PC-3 (cell line): Measurements from ENCODE around the gene PTPRN2.

Experiments
- EZH2 ChIP-seq: fragments of 300-600 bp; sonication (generic); IDR thresholded peaks from one replicate; pipeline ENCODE4 v1.6.1; 2017; ENCODE audit warnings: antibody characterized with exemption, mild to moderate bottlenecking, low read length; ENCODE audit not compliant: unreplicated experiment
- EZH2phosphoT487 ChIP-seq: fragments of 300-600 bp; sonication (generic); IDR thresholded peaks from 2 replicates; pipeline ENCODE4 v1.6.1; 2018; ENCODE audit warnings: mild to moderate bottlenecking, antibody characterized with exemption, low read length, borderline replicate concordance
- TF ChIP-seq, protein P1 (sequence below): fragments of 300-600 bp; sonication (generic); conservative IDR thresholded peaks from 2 replicates; pipeline ENCODE4 v1.5.1; 2017; ENCODE audit warnings: antibody characterized with exemption, low read depth, mild to moderate bottlenecking, low read length

- TF ChIP-seq, protein P1, sequence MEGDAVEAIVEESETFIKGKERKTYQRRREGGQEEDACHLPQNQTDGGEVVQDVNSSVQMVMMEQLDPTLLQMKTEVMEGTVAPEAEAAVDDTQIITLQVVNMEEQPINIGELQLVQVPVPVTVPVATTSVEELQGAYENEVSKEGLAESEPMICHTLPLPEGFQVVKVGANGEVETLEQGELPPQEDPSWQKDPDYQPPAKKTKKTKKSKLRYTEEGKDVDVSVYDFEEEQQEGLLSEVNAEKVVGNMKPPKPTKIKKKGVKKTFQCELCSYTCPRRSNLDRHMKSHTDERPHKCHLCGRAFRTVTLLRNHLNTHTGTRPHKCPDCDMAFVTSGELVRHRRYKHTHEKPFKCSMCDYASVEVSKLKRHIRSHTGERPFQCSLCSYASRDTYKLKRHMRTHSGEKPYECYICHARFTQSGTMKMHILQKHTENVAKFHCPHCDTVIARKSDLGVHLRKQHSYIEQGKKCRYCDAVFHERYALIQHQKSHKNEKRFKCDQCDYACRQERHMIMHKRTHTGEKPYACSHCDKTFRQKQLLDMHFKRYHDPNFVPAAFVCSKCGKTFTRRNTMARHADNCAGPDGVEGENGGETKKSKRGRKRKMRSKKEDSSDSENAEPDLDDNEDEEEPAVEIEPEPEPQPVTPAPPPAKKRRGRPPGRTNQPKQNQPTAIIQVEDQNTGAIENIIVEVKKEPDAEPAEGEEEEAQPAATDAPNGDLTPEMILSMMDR, result no peak
- TF ChIP-seq EZH2 (no peak), EZH2phosphoT487 (no peak)
These were observed 535.1 kb downstream of the PTPRN2 start for GRCh38 chr7:158052381-158053060.
